ENCODE data around the gene ASTN2.

Gene ASTN2

DNA sequence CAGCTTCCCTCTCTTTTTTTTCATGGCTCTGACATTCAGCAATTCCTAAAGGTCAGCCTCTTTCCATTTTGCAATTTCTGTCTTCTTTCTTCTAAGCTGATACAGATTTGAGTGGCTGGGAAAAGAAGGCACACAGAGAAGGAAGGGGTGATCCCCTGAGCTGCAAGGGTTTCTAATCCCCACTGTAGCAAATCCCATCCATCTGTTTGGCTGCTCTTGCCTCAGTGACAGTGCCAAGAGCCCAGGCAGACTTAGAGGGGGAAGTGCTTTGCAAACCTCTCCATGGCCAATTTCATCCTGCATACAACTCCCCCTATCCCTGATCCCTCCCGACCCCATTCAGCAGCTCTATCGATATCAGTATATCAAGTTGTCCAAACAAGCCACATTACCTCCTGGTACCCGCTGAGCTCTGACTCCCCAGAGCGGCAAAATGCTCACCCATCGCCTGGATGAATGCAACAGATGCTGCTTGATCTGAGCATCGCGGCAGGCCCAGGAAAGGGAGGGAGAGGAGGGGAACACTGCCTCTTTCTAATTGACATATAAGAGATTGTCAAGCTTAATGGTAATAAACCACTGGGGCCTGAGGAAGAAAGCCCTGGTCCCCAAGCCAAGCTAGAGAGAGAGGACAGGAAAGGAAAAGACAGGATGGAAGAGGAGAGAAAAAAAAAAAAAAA is 268.9 kb downstream of the ASTN2 start:
- H3K9me3 ChIP-seq (replicated peaks in 1 of 2; ENCODE audit: control insufficient read depth in 2 of 2, insufficient read depth in 1 of 2, low read depth in 1 of 2, low read length in 2 of 2) = no peaks in the 10 kb centered on the region
- H3K9ac ChIP-seq (ENCODE audit: low read depth, low read length, poor library complexity) = no peak overlapping the region
- H3K23ac ChIP-seq (ENCODE audit: low read depth, low read length, poor library complexity) = peak overlapping the region; percentile 29
- no peak overlapping the region for H3K4me3 ChIP-seq (ENCODE audit: low read length in 2 of 2)
- DNase-seq (ENCODE audit: low spot score) = no peak
- H3K4me1 ChIP-seq (ENCODE audit: control insufficient read depth in 2 of 2, insufficient read depth in 1 of 2, low read depth in 1 of 2, low read length in 2 of 2) = peaks cover 0 to 1% of the 10 kb centered on the region in 2 donors
- H3K14ac ChIP-seq (ENCODE audit: low read length) = no peak overlapping the region
- no peak overlapping the region for H2AK5ac ChIP-seq (ENCODE audit: low read depth, low read length)
- H3K4me2 ChIP-seq (ENCODE audit: insufficient read depth, low read length, poor library complexity, severe bottlenecking) = no peak overlapping the region
- H3K18ac ChIP-seq (ENCODE audit: low read length) = no peak overlapping the region
- no peak overlapping the region for H2BK12ac ChIP-seq (ENCODE audit: low read length)
- no peak overlapping the region for H4K8ac ChIP-seq (ENCODE audit: low read depth, low read length)
- no peaks in the 10 kb centered on the region for H3K79me1 ChIP-seq (ENCODE audit: low read depth, low read length)
- no peak overlapping the region for H2BK15ac ChIP-seq (ENCODE audit: low read length)
- H3K4ac ChIP-seq (ENCODE audit: low read length) = no peak overlapping the region
- no peak overlapping the region for H2BK5ac ChIP-seq (ENCODE audit: low read length)
- no CpG with 5 or more reads among the region's 7 CpGs for WGBS, 2 donors (ENCODE audit: extremely low coverage in 2 of 2, insufficient read length in 2 of 2, insufficient replicate concordance in 1 of 2)
- H3K27me3 ChIP-seq (ENCODE audit: control insufficient read depth in 3 of 3, insufficient read depth in 3 of 3, low read depth in 1 of 3, low read length in 3 of 3) = no peaks in the 10 kb centered on the region
- H2BK120ac ChIP-seq (ENCODE audit: low read depth, low read length) = no peak overlapping the region
- no peak overlapping the region for H2AFZ ChIP-seq (ENCODE audit: low read length)
- no peaks in the 10 kb centered on the region for H3K36me3 ChIP-seq (replicated peaks in 1 of 2; ENCODE audit: control insufficient read depth in 2 of 2, insufficient read depth in 2 of 2, low read length in 2 of 2)
- no peak overlapping the region for H3K27ac ChIP-seq (replicated peaks; ENCODE audit: low read length)
- no peak overlapping the region for H4K91ac ChIP-seq (ENCODE audit: low read depth, low read length, poor library complexity)

DNA sequence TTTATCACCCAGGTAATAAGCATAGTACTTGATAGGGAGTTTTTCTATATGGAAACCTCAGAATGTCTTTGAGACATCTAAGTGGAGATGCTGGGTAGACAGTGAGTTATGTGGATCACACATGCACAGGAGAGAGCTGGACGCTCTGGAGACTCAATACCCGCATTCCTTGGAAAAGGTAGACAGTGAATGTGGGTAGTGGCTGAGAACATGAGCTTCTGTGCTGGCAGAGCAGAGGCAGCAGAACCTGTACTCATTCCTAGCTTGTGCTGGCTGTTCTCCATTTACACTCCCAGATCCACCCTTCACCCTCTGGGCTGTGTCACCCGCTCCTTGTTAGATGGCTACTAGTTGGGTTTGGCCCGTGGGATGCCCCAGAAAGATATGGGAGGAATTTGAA is 269.8 kb downstream of the ASTN2 start:
- no peak overlapping the region for H2BK5ac ChIP-seq (ENCODE audit: low read length)
- no peak for DNase-seq (ENCODE audit: low spot score)
- no peak overlapping the region for H2BK12ac ChIP-seq (ENCODE audit: low read length)
- WGBS, 2 donors (ENCODE audit: extremely low coverage in 2 of 2, insufficient read length in 2 of 2, insufficient replicate concordance in 1 of 2) = no CpG with 5 or more reads among the region's 4 CpGs
- H3K27ac ChIP-seq (replicated peaks; ENCODE audit: low read length) = no peak overlapping the region
- H3K79me1 ChIP-seq (ENCODE audit: low read depth, low read length) = no peaks in the 10 kb centered on the region
- H2BK120ac ChIP-seq (ENCODE audit: low read depth, low read length) = no peak overlapping the region
- H3K23ac ChIP-seq (ENCODE audit: low read depth, low read length, poor library complexity) = no peak overlapping the region
- no peak overlapping the region for H3K4me3 ChIP-seq (ENCODE audit: low read length in 2 of 2)
- no peak overlapping the region for H3K18ac ChIP-seq (ENCODE audit: low read length)
- H3K4me1 ChIP-seq (ENCODE audit: control insufficient read depth in 2 of 2, insufficient read depth in 1 of 2, low read depth in 1 of 2, low read length in 2 of 2) = peaks cover 0 to 1% of the 10 kb centered on the region in 2 donors
- no peak overlapping the region for H3K4ac ChIP-seq (ENCODE audit: low read length)
- no peak overlapping the region for H3K14ac ChIP-seq (ENCODE audit: low read length)
- no peak overlapping the region for H3K4me2 ChIP-seq (ENCODE audit: insufficient read depth, low read length, poor library complexity, severe bottlenecking)
- no peak overlapping the region for H3K9ac ChIP-seq (ENCODE audit: low read depth, low read length, poor library complexity)
- no peaks in the 10 kb centered on the region for H3K9me3 ChIP-seq (replicated peaks in 1 of 2; ENCODE audit: control insufficient read depth in 2 of 2, insufficient read depth in 1 of 2, low read depth in 1 of 2, low read length in 2 of 2)
- H3K36me3 ChIP-seq (replicated peaks in 1 of 2; ENCODE audit: control insufficient read depth in 2 of 2, insufficient read depth in 2 of 2, low read length in 2 of 2) = no peaks in the 10 kb centered on the region
- no peak overlapping the region for H4K91ac ChIP-seq (ENCODE audit: low read depth, low read length, poor library complexity)
- no peak overlapping the region for H4K8ac ChIP-seq (ENCODE audit: low read depth, low read length)
- H2AFZ ChIP-seq (ENCODE audit: low read length) = no peak overlapping the region
- no peak overlapping the region for H2AK5ac ChIP-seq (ENCODE audit: low read depth, low read length)
- H3K27me3 ChIP-seq (ENCODE audit: control insufficient read depth in 3 of 3, insufficient read depth in 3 of 3, low read depth in 1 of 3, low read length in 3 of 3) = no peaks in the 10 kb centered on the region
- no peak overlapping the region for H2BK15ac ChIP-seq (ENCODE audit: low read length)

DNA sequence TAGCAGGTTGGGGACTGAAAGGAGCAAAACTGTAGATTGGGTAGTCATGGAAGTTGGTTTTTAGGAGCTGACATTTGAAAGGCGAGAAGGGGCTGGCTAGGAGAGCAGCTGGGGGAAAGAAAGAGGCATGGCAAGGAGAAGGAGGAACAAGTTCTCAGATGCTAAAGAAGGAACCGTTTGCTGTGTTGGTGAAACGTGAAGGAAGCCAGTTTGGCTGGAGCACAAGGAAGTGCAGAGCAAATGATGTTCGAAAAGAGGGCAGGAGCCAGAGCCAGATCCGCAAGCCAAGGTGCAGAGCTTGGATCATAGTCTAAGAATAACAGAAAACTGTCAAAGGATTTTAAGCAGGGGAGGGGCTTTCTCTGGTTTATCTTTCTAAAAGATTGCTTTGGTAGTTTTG is 276.6 kb downstream of the ASTN2 start:
- DNase-seq (ENCODE audit: low spot score) = no peak
- Histone ChIP-seq H2BK120ac (ENCODE audit: low read depth, low read length) (no peak overlapping the region), H4K91ac (ENCODE audit: low read depth, low read length, poor library complexity) (no peak overlapping the region), H3K4ac (ENCODE audit: low read length) (no peak overlapping the region), H3K9me3 (replicated peaks in 1 of 2; ENCODE audit: control insufficient read depth in 2 of 2, insufficient read depth in 1 of 2, low read depth in 1 of 2, low read length in 2 of 2) (peaks cover 0 to 2% of the 10 kb centered on the region in 2 donors), H3K14ac (ENCODE audit: low read length) (no peak overlapping the region), H3K27ac (replicated peaks; ENCODE audit: low read length) (no peak overlapping the region), H2BK12ac (ENCODE audit: low read length) (no peak overlapping the region), H3K18ac (ENCODE audit: low read length) (no peak overlapping the region), H4K8ac (ENCODE audit: low read depth, low read length) (no peak overlapping the region), H3K4me2 (ENCODE audit: insufficient read depth, low read length, poor library complexity, severe bottlenecking) (no peak overlapping the region), H2AK5ac (ENCODE audit: low read depth, low read length) (no peak overlapping the region), H3K4me1 (ENCODE audit: control insufficient read depth in 2 of 2, insufficient read depth in 1 of 2, low read depth in 1 of 2, low read length in 2 of 2) (no peaks in the 10 kb centered on the region), H3K79me1 (ENCODE audit: low read depth, low read length) (no peaks in the 10 kb centered on the region), H3K23ac (ENCODE audit: low read depth, low read length, poor library complexity) (no peak overlapping the region), H2BK5ac (ENCODE audit: low read length) (no peak overlapping the region), H2BK15ac (ENCODE audit: low read length) (no peak overlapping the region), H3K27me3 (ENCODE audit: control insufficient read depth in 3 of 3, insufficient read depth in 3 of 3, low read depth in 1 of 3, low read length in 3 of 3) (no peaks in the 10 kb centered on the region), H2AFZ (ENCODE audit: low read length) (no peak overlapping the region), H3K36me3 (replicated peaks in 1 of 2; ENCODE audit: control insufficient read depth in 2 of 2, insufficient read depth in 2 of 2, low read length in 2 of 2) (no peaks in the 10 kb centered on the region), H3K9ac (ENCODE audit: low read depth, low read length, poor library complexity) (no peak overlapping the region), H3K4me3 (ENCODE audit: low read length in 2 of 2) (no peak overlapping the region)
- no CpG with 5 or more reads among the region's 5 CpGs for WGBS, 2 donors (ENCODE audit: extremely low coverage in 2 of 2, insufficient read length in 2 of 2, insufficient replicate concordance in 1 of 2)

DNA sequence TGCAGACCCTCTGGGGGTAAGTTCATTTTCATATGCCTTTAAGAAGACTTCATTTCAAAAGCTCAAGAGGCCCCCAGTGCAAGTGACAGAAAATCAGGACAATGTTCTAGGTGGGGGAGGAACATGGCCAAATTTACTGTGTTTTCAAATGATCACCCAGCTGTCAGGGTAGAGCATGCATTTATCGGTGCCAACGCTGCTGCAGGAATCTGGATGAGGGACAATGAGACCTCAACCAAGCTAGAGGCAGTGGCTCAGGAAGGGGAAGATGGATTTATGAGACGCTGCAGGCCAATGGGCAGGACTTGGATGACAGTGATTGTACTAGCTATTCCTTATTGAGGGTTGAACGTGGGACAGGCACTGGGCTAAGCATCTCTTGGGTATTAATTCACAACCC is 278.4 kb downstream of the ASTN2 start:
- Histone ChIP-seq H2BK12ac (ENCODE audit: low read length) (no peak overlapping the region), H3K36me3 (replicated peaks in 1 of 2; ENCODE audit: control insufficient read depth in 2 of 2, insufficient read depth in 2 of 2, low read length in 2 of 2) (no peaks in the 10 kb centered on the region), H2BK15ac (ENCODE audit: low read length) (no peak overlapping the region), H2AFZ (ENCODE audit: low read length) (no peak overlapping the region), H3K4me2 (ENCODE audit: insufficient read depth, low read length, poor library complexity, severe bottlenecking) (no peak overlapping the region), H3K27ac (replicated peaks; ENCODE audit: low read length) (no peak overlapping the region), H3K4me1 (ENCODE audit: control insufficient read depth in 2 of 2, insufficient read depth in 1 of 2, low read depth in 1 of 2, low read length in 2 of 2) (no peaks in the 10 kb centered on the region), H3K9me3 (replicated peaks in 1 of 2; ENCODE audit: control insufficient read depth in 2 of 2, insufficient read depth in 1 of 2, low read depth in 1 of 2, low read length in 2 of 2) (peaks cover 0 to 2% of the 10 kb centered on the region in 2 donors), H2AK5ac (ENCODE audit: low read depth, low read length) (no peak overlapping the region), H3K4ac (ENCODE audit: low read length) (no peak overlapping the region), H3K27me3 (ENCODE audit: control insufficient read depth in 3 of 3, insufficient read depth in 3 of 3, low read depth in 1 of 3, low read length in 3 of 3) (no peaks in the 10 kb centered on the region), H4K91ac (ENCODE audit: low read depth, low read length, poor library complexity) (no peak overlapping the region), H2BK5ac (ENCODE audit: low read length) (no peak overlapping the region), H3K9ac (ENCODE audit: low read depth, low read length, poor library complexity) (no peak overlapping the region), H3K79me1 (ENCODE audit: low read depth, low read length) (no peaks in the 10 kb centered on the region), H2BK120ac (ENCODE audit: low read depth, low read length) (no peak overlapping the region), H3K4me3 (ENCODE audit: low read length in 2 of 2) (no peak overlapping the region), H3K14ac (ENCODE audit: low read length) (no peak overlapping the region), H3K18ac (ENCODE audit: low read length) (no peak overlapping the region), H3K23ac (ENCODE audit: low read depth, low read length, poor library complexity) (no peak overlapping the region), H4K8ac (ENCODE audit: low read depth, low read length) (no peak overlapping the region)
- WGBS, 2 donors (ENCODE audit: extremely low coverage in 2 of 2, insufficient read length in 2 of 2, insufficient replicate concordance in 1 of 2) = no CpG with 5 or more reads among the region's 4 CpGs
- no peak for DNase-seq (ENCODE audit: low spot score)
